GM23338 (cell line): Measurements from ENCODE around the gene WDR47. TPM values are rescaled to one million over a fixed set of nuclear protein-coding genes. Genes with fewer than 3 reads are reported as not detected.

Experiments used
- ATAC-seq: fragments of 200-7000 bp; cut with Tn5 transposase; 3 replicates; pipeline ENCODE4 v1.9.1; 2020
- DNase-seq: peaks from one replicate; pipeline ENCODE4 v3.0.0-alpha.2; 2015; ENCODE audit warnings: low spot score
- H2AFZ ChIP-seq: fragments of 200-600 bp; sonication (generic); 2 replicates; pipeline ENCODE4 v1.8.0; 2016; ENCODE audit warnings: antibody characterized with exemption, mild to moderate bottlenecking, moderate library complexity
- H3F3A ChIP-seq: fragments of 200-600 bp; sonication (generic); replicated peaks from 2 replicates; pipeline ENCODE4 v1.8.0; 2017; ENCODE audit warnings: antibody characterized with exemption, mixed run types, low read depth
- H3K27ac ChIP-seq: fragments of 200-600 bp; sonication (generic); 2 replicates; pipeline ENCODE4 v1.6.1; 2016; ENCODE audit warnings: low read depth
- H3K27me3 ChIP-seq: fragments of 200-600 bp; sonication (generic); 2 replicates; pipeline ENCODE4 v1.8.0; 2016; ENCODE audit warnings: mild to moderate bottlenecking, mixed run types, moderate library complexity; ENCODE audit not compliant: insufficient read depth
- H3K36me3 ChIP-seq: fragments of 200-600 bp; sonication (generic); 2 replicates; pipeline ENCODE4 v1.8.0; 2016; ENCODE audit warnings: mild to moderate bottlenecking; ENCODE audit not compliant: insufficient read depth
- H3K4me1 ChIP-seq: fragments of 200-600 bp; sonication (generic); 2 replicates; pipeline ENCODE4 v1.8.0; 2016; ENCODE audit warnings: mild to moderate bottlenecking, moderate library complexity; ENCODE audit not compliant: insufficient read depth
- H3K4me2 ChIP-seq: fragments of 200-600 bp; sonication (generic); 2 replicates; pipeline ENCODE4 v1.7.1; 2017; ENCODE audit warnings: mixed run types
- H3K4me3 ChIP-seq: fragments of 200-600 bp; sonication (generic); 2 replicates; pipeline ENCODE4 v1.6.1; 2016; ENCODE audit warnings: mixed run types
- H3K79me2 ChIP-seq: fragments of 200-600 bp; sonication (generic); replicated peaks from 2 replicates; pipeline ENCODE4 v1.8.0; 2017; ENCODE audit warnings: mild to moderate bottlenecking; ENCODE audit not compliant: insufficient read depth
- H3K9me2 ChIP-seq: fragments of 200-600 bp; sonication (generic); 2 replicates; pipeline ENCODE4 v1.8.0; 2017; ENCODE audit not compliant: insufficient read depth
- H4K20me1 ChIP-seq: fragments of 200-600 bp; sonication (generic); replicated peaks from 2 replicates; pipeline ENCODE4 v1.8.0; 2017; ENCODE audit warnings: mild to moderate bottlenecking; ENCODE audit not compliant: insufficient read depth
- H3K27ac Mint-ChIP-seq: 2 replicates; pipeline ENCODE4 v1.8.0; 2020; ENCODE audit warnings: inconsistent platforms, mild to moderate bottlenecking, moderate library complexity, mixed read lengths
- H3K27me3 Mint-ChIP-seq: 3 replicates; pipeline ENCODE4 v1.8.0; 2022; ENCODE audit warnings: low read depth, mild to moderate bottlenecking, moderate library complexity, mixed read lengths, inconsistent platforms; ENCODE audit not compliant: insufficient read depth, poor library complexity
- H3K36me3 Mint-ChIP-seq: 3 replicates; pipeline ENCODE4 v1.8.0; 2021; ENCODE audit warnings: low read depth, mild to moderate bottlenecking, inconsistent platforms, moderate library complexity, mixed read lengths
- H3K4me1 Mint-ChIP-seq: 3 replicates; pipeline ENCODE4 v1.8.0; 2020; ENCODE audit warnings: mild to moderate bottlenecking, inconsistent platforms, mixed read lengths
- H3K4me3 Mint-ChIP-seq: 3 replicates; pipeline ENCODE4 v1.8.0; 2021; ENCODE audit warnings: moderate library complexity, mild to moderate bottlenecking, inconsistent platforms, mixed read lengths
- H3K9me3 Mint-ChIP-seq: 3 replicates; pipeline ENCODE4 v1.8.0; 2020; ENCODE audit warnings: moderate library complexity, mild to moderate bottlenecking, inconsistent platforms, mixed read lengths
- CREB1 ChIP-seq: fragments of 250-450 bp; sonication (Bioruptor Pico); IDR thresholded peaks from 2 replicates; pipeline ENCODE4 v1.5.0; 2020; ENCODE audit warnings: low read depth, mild to moderate bottlenecking, moderate library complexity
- CTCF ChIP-seq, 2 experiments: fragments of 200-600 bp in 1 of 2; sonication (generic) in 1 of 2; conservative IDR thresholded peaks; 2 replicates each; pipeline versions ENCODE4 v1.5.1 to v1.6.1; 2016 to 2017; ENCODE audit warnings: antibody characterized with exemption in 2 of 2, low read depth in 2 of 2, mild to moderate bottlenecking in 2 of 2, moderate library complexity in 1 of 2
- EZH2 ChIP-seq: fragments of 200-600 bp; sonication (generic); IDR thresholded peaks from one replicate; pipeline ENCODE4 v1.8.0; 2017; ENCODE audit warnings: antibody characterized with exemption, mild to moderate bottlenecking, low read depth; ENCODE audit not compliant: unreplicated experiment
- EZH2phosphoT487 ChIP-seq: fragments of 200-600 bp; sonication (generic); IDR thresholded peaks from one replicate; pipeline ENCODE4 v1.8.1; 2018; ENCODE audit warnings: antibody characterized with exemption; ENCODE audit not compliant: unreplicated experiment
- NANOG ChIP-seq: IDR thresholded peaks from 2 replicates; pipeline ENCODE4 v1.6.1; 2016; ENCODE audit warnings: antibody characterized with exemption, borderline replicate concordance
- POLR2AphosphoS5 ChIP-seq: IDR thresholded peaks from 2 replicates; pipeline ENCODE4 v1.6.1; 2016; ENCODE audit warnings: antibody characterized with exemption, low read depth
- REST ChIP-seq: IDR thresholded peaks from one replicate; pipeline ENCODE4 v1.6.1; 2018; ENCODE audit warnings: antibody characterized with exemption; ENCODE audit not compliant: unreplicated experiment
- STAT1 ChIP-seq: IDR thresholded peaks from one replicate; pipeline ENCODE4 v1.6.1; 2016; ENCODE audit warnings: antibody characterized with exemption; ENCODE audit not compliant: unreplicated experiment
- ZNF114 ChIP-seq: fragments of 250-450 bp; sonication (Bioruptor Pico); IDR thresholded peaks from 2 replicates; pipeline ENCODE4 v1.5.0; 2020; ENCODE audit warnings: mild to moderate bottlenecking, moderate library complexity
- polyA plus RNA-seq: library from polyadenylated mRNA; unstranded; fragments of >200 nt; fragmentation: Nextera tagmentation; extraction: Ambion mirVana; gene quantifications from 2 replicates; pipeline ENCODE4 v1.2.1, GENCODE V29; 2016
- total RNA-seq: library from RNA; depleted of rRNA; stranded (reverse); fragments of >200 nt; shearing (Covaris generic); gene quantifications from 2 replicates; pipeline ENCODE4 v1.2.3, GENCODE V29; 2014
- TF ChIP-seq, protein P1 (sequence below): IDR thresholded peaks from 2 replicates; pipeline ENCODE4 v1.6.1; 2016; ENCODE audit warnings: antibody characterized with exemption
- TF ChIP-seq, protein P2 (sequence below): fragments of 250-450 bp; sonication (Bioruptor Pico); IDR thresholded peaks from 2 replicates; pipeline ENCODE4 v1.5.0; 2020; ENCODE audit warnings: mild to moderate bottlenecking, moderate library complexity

The WDR47 gene
- total and polyA plus RNA-seq, 2 experiments from 2014 or later, result 3.9 to 5.2 TPM

DNA sequence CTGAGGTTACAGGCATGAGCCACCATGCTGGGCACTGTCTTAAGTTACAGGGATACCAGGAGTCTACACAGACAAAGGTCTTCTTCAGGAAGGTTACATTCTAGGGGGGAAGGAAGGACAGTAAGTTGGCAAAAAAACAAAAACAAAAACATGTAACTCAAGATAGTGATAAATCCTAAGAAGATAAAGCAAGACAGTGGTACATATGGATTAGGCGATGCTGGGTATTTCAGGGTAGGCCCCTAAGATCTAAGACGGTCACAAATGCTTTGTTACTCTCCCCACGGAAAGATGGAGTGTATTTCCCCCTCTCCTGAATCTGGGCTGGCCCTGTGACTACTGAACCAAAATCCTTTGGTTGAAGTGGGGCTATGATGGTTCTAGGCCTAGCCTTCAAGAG, 86.8 kb downstream of the WDR47 start:
- H3K4me3 ChIP-seq, result no peak overlapping the region
- no peak overlapping the region for H3K4me3 Mint-ChIP-seq
- DNase-seq (no peak), ATAC-seq (no peak)
- no peaks in the 10 kb centered on the region; the same call in 1 of the 2 replicates for H3K36me3 ChIP-seq
- H3K79me2 ChIP-seq, result peaks cover 97% of the 10 kb centered on the region
- no peak overlapping the region for H3K4me2 ChIP-seq
- no peaks in the 10 kb centered on the region for H3K27me3 Mint-ChIP-seq
- no peaks in the 10 kb centered on the region; the same call in 1 of the 2 replicates for H3K9me2 ChIP-seq
- H3K9me3 Mint-ChIP-seq, result no peaks in the 10 kb centered on the region
- no peak overlapping the region for H3K27ac ChIP-seq
- no peaks in the 10 kb centered on the region; the same call in 1 of the 2 replicates for H3F3A ChIP-seq
- H3K27ac Mint-ChIP-seq, result no peak overlapping the region; the same call in 1 of the 2 replicates
- H3K4me1 Mint-ChIP-seq, result peaks cover 12% of the 10 kb centered on the region; the same call in 2 of the 3 replicates
- TF ChIP-seq EZH2phosphoT487 (no peak), NANOG (no peak), POLR2AphosphoS5 (no peak), STAT1 (no peak), ZNF114 (CRISPR knock-in tag) (no peak), EZH2 (no peak), CTCF (conservative IDR thresholded peaks at IDR 0.05; ENCODE audit: low read depth in 2 of 2) (no peak), CREB1 (CRISPR knock-in tag) (no peak), REST (no peak)
- TF ChIP-seq, protein P1, sequence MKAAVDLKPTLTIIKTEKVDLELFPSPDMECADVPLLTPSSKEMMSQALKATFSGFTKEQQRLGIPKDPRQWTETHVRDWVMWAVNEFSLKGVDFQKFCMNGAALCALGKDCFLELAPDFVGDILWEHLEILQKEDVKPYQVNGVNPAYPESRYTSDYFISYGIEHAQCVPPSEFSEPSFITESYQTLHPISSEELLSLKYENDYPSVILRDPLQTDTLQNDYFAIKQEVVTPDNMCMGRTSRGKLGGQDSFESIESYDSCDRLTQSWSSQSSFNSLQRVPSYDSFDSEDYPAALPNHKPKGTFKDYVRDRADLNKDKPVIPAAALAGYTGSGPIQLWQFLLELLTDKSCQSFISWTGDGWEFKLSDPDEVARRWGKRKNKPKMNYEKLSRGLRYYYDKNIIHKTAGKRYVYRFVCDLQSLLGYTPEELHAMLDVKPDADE, result no peak
- TF ChIP-seq, protein P2, sequence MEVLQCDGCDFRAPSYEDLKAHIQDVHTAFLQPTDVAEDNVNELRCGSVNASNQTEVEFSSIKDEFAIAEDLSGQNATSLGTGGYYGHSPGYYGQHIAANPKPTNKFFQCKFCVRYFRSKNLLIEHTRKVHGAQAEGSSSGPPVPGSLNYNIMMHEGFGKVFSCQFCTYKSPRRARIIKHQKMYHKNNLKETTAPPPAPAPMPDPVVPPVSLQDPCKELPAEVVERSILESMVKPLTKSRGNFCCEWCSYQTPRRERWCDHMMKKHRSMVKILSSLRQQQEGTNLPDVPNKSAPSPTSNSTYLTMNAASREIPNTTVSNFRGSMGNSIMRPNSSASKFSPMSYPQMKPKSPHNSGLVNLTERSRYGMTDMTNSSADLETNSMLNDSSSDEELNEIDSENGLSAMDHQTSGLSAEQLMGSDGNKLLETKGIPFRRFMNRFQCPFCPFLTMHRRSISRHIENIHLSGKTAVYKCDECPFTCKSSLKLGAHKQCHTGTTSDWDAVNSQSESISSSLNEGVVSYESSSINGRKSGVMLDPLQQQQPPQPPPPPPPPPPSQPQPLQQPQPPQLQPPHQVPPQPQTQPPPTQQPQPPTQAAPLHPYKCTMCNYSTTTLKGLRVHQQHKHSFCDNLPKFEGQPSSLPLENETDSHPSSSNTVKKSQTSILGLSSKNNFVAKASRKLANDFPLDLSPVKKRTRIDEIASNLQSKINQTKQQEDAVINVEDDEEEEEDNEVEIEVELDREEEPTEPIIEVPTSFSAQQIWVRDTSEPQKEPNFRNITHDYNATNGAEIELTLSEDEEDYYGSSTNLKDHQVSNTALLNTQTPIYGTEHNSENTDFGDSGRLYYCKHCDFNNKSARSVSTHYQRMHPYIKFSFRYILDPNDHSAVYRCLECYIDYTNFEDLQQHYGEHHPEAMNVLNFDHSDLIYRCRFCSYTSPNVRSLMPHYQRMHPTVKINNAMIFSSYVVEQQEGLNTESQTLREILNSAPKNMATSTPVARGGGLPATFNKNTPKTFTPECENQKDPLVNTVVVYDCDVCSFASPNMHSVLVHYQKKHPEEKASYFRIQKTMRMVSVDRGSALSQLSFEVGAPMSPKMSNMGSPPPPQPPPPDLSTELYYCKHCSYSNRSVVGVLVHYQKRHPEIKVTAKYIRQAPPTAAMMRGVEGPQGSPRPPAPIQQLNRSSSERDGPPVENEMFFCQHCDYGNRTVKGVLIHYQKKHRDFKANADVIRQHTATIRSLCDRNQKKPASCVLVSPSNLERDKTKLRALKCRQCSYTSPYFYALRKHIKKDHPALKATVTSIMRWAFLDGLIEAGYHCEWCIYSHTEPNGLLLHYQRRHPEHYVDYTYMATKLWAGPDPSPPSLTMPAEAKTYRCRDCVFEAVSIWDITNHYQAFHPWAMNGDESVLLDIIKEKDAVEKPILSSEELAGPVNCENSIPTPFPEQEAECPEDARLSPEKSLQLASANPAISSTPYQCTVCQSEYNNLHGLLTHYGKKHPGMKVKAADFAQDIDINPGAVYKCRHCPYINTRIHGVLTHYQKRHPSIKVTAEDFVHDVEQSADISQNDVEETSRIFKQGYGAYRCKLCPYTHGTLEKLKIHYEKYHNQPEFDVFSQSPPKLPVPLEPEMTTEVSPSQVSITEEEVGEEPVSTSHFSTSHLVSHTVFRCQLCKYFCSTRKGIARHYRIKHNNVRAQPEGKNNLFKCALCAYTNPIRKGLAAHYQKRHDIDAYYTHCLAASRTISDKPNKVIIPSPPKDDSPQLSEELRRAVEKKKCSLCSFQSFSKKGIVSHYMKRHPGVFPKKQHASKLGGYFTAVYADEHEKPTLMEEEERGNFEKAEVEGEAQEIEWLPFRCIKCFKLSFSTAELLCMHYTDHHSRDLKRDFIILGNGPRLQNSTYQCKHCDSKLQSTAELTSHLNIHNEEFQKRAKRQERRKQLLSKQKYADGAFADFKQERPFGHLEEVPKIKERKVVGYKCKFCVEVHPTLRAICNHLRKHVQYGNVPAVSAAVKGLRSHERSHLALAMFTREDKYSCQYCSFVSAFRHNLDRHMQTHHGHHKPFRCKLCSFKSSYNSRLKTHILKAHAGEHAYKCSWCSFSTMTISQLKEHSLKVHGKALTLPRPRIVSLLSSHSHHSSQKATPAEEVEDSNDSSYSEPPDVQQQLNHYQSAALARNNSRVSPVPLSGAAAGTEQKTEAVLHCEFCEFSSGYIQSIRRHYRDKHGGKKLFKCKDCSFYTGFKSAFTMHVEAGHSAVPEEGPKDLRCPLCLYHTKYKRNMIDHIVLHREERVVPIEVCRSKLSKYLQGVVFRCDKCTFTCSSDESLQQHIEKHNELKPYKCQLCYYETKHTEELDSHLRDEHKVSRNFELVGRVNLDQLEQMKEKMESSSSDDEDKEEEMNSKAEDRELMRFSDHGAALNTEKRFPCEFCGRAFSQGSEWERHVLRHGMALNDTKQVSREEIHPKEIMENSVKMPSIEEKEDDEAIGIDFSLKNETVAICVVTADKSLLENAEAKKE (CRISPR knock-in tag), result no peak
- peaks cover 24% of the 10 kb centered on the region for H3K4me1 ChIP-seq
- H4K20me1 ChIP-seq, result peaks cover 4% of the 10 kb centered on the region
- H2AFZ ChIP-seq, result no peak overlapping the region
- H3K36me3 Mint-ChIP-seq, result peaks cover 21% of the 10 kb centered on the region
- H3K27me3 ChIP-seq, result no peaks in the 10 kb centered on the region
